Stimulated activated CD4-positive, alpha-beta T cell treated with anti-CD3 and anti-CD28 coated beads, Interleukin-1b, Interleukin-23, amount 100 ng/mL, for 4 hours (primary cell): Measurements from ENCODE around the gene BCAS4.
"Not testable (repeated sequence)": the region's sequence is repeated elsewhere in the genome, so short reads cannot be mapped to it uniquely, and the experiment has no call there.

Source experiments
- DNase-seq, 2 donors: peaks; one replicate each; pipeline ENCODE4 v3.0.0-alpha.2; 2020; ENCODE audit warnings: low read depth in 2 of 2

BCAS4 gene

DNA sequence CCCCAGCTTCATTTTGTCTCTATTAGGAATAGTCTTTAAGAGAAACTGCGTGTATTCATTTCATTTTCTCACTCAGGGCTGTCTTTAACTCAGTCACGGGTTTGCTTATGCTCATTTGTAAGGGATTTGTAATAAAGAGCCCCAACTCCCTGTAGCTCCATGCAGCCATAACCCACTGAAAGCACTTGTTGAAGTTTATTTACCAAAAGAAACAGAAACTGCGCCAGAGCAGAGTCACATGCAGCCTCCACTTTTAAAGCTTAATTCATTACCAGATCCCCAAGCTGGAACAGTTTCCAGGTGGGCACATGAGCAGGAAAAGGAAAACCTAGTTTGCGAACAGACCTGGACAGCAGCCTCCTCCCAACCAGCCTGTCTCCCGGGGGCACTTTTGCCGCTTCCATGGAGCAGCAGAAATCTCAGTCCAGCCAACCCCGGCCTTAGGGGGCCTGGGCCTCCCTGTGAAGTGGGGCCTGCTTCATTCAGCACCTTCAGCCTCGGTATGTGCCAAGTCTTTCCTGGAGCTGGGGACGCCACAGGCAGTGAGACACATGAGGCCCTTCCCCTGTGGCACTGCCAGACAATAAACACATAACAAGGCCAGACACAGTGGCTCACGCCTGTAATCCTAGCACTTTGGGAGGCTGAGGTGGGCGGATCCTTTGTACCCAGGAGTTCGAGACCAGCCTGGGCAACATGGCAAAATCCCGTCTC lies 4.5 kb downstream of the BCAS4 start:
- no peak for DNase-seq

DNA sequence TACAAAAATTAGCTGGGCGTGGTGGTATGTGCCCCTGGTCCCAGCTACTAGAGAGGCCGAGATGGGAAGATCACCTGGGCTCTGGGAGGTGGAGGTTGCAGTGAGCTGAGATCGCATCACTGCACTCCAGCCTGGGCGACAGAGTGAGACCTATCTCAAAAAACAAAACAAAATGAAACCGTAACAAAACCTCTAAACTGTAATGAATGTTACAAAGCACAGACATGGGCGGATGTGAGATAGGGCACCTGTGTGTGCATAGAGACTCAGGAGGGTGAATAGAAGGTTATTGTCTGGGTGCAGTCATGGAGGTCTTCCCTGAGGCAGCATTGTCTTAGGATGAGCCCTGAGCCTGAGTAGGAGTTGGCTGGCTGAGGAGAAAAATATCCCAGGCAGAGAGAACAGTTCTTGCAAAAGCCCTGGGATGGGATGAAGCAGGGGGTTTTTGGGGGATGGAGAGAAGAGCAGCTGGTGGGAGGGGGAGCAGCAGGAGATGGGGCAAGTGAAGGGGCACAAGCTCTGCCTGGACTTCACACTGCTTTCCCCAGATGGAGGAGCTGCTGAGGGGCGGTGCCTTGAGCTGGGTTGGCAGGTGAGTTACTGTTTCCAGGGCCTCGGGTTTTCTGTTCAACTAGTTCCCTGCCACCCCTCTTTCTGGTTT lies 5.2 kb downstream of the BCAS4 start:
- no peak for DNase-seq

- DNase-seq, result not testable (repeated sequence)
Observed at GRCh38 chr20:50800986-50801746, 6.3 kb downstream of the BCAS4 start.

DNA sequence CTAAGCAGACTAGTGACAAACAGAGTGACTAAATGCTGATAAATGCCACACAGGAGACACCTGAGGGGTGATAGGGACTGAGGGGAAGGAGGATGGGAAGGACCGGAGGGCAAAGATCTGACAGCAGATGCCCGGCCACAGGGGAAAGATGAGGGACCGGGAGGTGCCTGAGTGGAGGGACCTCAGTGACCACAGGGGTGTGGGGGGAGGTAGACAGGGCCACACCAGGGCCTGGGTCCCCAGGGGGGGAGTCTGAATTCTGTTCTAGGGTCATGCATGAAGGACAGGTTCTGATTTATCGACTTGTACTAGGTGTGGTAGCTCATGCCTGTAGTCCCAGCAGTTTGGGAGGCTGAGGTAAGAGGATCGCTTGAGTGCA lies 6.9 kb downstream of the BCAS4 start:
- no peak for DNase-seq

DNA sequence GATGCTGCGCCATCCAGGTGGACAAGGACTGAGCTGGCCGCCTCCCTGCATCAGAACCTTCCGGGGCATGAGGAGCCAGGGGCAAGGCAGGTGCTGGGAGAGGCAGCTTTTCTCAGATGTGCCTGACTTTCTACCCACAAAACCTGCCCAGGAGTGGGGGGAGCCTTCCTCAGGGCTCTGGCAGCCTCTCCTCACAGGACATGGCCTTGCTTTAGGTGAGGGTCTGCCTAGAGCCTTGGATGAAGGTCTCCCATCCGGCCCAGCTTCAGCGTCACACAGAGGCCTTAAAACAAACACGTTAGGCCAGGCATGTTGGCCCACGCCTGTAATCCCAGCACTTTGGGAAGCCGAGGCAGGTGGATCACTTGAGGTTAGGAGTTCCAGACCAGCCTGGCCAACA lies 7.4 kb downstream of the BCAS4 start:
- DNase-seq, result no peak

DNA sequence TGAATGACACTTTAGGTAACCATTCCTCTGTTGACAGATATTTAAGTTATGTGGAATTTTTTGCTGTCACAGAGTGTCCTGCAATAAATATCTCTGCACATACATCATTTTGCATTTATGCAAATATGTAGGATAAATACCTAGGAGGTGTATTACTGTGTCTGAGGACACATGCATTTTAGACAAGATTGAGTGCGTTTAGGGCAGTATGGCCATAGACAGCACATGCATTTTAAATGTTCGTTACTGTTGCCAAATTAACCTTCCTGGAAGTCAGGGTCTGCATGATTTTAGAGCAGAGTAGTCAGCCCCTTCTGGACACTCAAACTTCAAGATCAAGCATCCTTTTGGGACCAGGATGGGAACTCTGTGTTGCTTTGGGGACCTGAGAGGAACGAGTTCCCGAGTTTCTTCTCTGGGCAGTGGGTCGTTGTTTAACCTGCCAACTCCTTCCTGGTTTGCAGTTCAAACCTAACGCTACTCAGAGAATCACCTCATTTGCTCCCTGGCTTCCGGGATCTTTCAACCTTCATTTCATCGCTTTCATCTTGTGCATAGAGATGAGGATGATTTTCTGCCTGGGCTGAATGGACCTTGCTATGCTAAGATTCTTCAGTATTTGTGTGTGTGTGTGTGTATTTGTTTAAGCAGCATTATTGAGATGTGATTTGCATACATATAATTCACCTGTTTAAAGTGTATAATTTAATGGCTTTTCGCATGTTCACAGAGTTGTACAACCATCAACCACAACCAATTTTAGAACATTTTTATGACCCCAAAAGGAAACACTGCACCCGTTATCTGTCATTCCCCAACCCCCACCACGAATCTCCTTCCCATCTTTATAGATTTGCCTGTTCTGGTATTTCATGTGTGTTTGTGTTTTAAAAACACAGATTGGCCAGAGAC lies 9.8 kb downstream of the BCAS4 start:
- DNase-seq, result no peak

DNA sequence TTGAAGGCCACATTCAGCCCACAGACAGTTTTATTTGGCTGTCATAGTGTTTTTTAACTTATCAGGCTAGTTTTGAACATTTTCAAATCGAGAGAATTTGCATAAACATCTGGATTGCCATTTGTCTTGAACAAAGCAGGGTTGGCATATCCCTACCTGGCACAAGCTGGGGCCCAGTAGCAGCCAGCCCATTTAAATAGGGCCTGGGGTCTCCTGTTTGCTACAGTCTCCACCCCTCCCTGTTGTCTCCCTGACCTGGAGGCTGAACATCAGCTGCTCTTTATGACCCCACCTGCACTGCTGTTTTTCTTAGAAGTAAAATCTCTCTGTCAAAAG lies 10.5 kb downstream of the BCAS4 start:
- no peak for DNase-seq

DNA sequence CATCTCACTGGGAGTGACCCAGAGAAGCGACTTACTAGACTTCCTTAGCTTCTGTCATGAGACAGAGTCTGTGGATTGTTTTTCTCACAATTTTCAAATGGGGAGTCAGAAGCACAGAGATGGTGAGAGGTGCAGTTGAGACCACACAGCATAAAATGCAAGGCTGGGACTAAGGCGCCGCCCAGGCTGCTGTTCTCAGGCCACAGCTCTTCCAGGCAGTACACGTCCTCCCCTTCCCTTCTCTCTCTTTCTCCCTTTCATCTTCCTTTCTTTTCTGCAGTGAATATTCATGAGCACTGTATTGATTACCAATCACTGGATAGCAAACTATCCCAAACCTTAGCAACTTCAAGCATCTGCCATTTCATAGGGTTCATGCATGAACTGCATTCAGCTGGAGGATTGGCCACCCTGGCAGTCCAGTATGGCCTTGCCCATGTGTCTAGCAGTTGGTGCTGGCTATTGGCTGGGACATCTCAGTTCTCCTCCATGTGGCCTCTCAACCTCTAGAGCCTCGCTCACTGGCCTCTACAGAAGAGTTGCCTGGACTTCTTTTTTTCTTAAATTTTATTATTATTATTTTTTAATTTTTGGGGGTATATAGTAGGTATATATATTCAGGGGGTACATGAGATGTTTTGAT lies 11.4 kb downstream of the BCAS4 start:
- no peak for DNase-seq

GRCh38 chr20:50810063-50810462 lies 15.2 kb downstream of the BCAS4 start:
- DNase-seq, result no peak

- DNase-seq, result no peak
Observed at GRCh38 chr20:50810842-50811241, 16.0 kb downstream of the BCAS4 start.

DNA sequence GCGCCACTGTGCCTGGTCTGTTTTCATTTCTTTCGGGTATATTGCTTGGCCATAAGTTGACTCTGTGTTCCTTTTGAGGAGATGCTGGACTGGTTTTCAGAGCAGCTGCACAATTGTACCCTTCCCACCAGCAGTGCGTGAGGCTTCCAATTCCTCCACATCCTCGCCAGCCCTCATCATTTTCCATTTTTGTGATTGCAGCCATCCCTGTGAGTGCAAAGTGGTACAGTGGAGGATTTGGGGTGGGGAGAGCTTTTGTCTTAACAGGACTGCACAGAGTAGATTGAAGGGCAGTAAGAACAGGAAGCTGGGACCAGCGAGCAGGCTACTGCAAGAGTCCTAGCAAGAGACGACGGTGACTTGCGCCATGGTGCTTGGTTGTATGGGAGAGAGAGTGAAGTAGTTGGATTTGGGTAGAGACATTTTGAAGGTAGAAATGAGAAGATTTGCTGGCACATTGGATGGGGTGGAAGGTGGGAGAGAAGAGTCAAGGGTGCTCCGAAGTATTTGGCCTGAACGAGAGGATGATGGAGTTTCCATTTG lies 18.3 kb downstream of the BCAS4 start:
- no peak for DNase-seq

- no peak for DNase-seq
Observed at GRCh38 chr20:50813801-50814200, 18.9 kb downstream of the BCAS4 start.

GRCh38 chr20:50814438-50815161 lies 19.7 kb downstream of the BCAS4 start:
- no peak for DNase-seq

DNA sequence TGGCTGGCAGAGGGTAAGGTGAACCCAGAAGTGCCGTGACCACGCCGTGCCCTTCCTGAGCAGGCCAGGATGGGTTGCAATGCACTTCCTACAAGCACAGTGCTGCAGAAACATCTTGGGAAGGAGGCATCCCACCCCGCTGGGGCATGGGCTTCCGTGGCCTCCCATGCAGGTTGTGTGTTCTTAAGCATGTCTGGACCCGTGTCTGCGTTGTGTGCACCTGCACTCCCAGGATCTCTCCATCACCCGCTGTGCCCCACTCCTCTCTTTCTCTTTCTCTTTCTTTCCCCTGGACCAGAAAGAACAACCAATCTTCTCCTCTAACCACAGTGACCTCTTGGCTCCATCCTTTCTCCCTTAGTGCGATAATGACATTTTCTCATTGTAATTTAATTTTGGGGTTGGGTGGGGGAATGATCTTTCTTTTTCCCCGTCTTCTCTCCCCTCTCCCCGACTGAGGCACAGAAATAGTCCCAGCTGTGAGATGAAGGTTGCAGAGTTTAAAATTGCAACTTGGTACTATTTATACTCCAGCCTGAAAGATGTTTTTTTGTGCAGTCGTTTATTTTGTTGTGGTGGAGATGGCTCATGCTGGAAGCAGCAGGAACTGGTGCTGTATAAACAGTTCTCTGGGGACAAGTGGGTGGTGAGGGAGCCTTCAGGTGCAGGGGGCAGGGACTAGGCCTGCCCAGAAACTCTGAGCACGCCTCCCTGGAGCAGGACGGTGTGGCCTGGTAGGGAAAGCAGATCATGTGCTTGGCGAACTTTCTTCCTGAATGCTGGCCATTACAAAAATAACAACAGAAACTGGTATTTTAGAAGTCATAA lies 20.5 kb downstream of the BCAS4 start:
- no peak for DNase-seq

DNA sequence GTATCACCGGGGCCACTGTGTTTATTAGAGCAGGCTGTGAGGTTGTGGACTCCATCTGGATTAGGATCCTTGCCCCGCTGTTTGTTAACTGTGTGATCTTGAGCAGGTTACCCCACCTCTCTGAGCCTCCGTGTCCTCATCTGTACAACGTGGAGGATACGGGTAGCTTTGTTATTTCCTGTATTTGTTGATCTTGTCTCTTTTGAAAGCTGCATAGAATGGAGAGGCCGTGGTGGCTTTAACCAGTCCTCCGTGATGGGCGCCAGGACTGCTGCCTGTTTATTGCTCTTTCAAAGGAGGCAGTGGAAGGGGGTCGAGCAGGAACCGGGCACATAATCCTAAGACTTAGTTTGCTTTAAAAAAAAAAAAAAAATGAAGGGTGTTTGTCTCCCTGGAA lies 22.9 kb downstream of the BCAS4 start:
- DNase-seq, result no peak

DNA sequence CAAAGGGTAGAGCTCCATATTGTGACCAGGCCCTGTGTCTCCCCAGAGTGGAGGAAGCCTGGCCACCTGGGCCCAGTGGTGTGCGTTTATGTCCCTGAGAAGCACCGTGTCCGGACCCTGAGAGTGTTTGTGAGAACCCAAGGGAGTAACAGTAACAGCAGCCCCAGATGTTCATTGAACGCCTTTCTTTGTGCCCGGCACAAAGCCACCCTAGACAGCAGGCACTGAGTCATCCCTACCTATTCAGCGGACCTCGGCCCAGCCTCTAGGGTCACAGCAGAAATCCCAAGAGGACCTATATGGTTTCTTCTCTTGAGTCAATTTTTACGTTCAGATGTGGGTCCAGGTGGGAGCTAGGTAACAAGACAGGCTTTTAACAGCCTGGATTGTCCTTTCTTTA lies 24.5 kb downstream of the BCAS4 start:
- no peak for DNase-seq

- DNase-seq, result no peak
Observed at GRCh38 chr20:50820515-50821256, 25.8 kb downstream of the BCAS4 start.

- DNase-seq, result no peak
Observed at GRCh38 chr20:50821257-50821921, 26.5 kb downstream of the BCAS4 start.
